ENCODE results near the gene TRDMT1. TPM values are rescaled to one million over a fixed set of nuclear protein-coding genes. Genes with fewer than 3 reads are reported as not detected.

Gene TRDMT1
- total RNA-seq, 1 donor from 2014 or later, result 16.2 TPM

- Histone ChIP-seq H3K9me3 (ENCODE audit: control insufficient read depth in 3 of 3, low read length in 3 of 3) (no peaks in the 10 kb centered on the region), H3K4me3 (ENCODE audit: low read length in 3 of 3) (no peak overlapping the region), H3K9ac (ENCODE audit: low read depth in 1 of 3, low read length in 3 of 3) (no peak overlapping the region), H3K27me3 (ENCODE audit: control insufficient read depth in 3 of 3, insufficient read depth in 3 of 3, low read length in 3 of 3) (no peaks in the 10 kb centered on the region), H3K4me1 (ENCODE audit: control insufficient read depth in 3 of 3, insufficient read depth in 3 of 3, low read length in 3 of 3) (no peaks in the 10 kb centered on the region), H3K27ac (ENCODE audit: low read depth, low read length) (no peak overlapping the region), H3K36me3 (ENCODE audit: control insufficient read depth in 3 of 3, insufficient read depth in 3 of 3, low read length in 3 of 3) (peaks cover 0 to 3% (median 3%) of the 10 kb centered on the region in 3 donors)
Measured at GRCh38 chr10:17166699-17167098, 34.8 kb downstream of the TRDMT1 start.

DNA sequence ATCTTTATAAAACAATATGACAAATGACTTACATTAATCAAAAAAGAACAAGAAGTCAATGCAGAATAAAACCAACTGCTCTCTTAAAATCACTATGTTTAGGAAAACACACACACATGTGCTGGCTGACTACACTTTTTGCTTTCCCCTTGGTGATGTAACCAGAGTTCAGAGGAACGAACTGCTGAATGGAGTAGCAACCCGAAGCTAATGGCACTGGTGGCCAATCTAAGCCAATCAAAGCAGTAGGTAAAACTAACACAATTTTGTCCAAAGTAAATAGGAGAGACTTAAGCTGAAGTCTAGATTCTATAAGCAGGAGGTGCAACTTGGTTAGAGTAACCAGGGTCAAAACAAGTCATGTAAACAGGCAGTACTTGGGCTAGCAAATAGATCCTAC lies 38.6 kb downstream of the TRDMT1 start:
- Histone ChIP-seq H3K4me1 (ENCODE audit: control insufficient read depth in 3 of 3, insufficient read depth in 3 of 3, low read length in 3 of 3) (no peaks in the 10 kb centered on the region), H3K4me3 (ENCODE audit: low read length in 3 of 3) (no peak overlapping the region), H3K27ac (ENCODE audit: low read depth, low read length) (no peak overlapping the region), H3K9me3 (ENCODE audit: control insufficient read depth in 3 of 3, low read length in 3 of 3) (no peaks in the 10 kb centered on the region), H3K27me3 (ENCODE audit: control insufficient read depth in 3 of 3, insufficient read depth in 3 of 3, low read length in 3 of 3) (no peaks in the 10 kb centered on the region), H3K36me3 (ENCODE audit: control insufficient read depth in 3 of 3, insufficient read depth in 3 of 3, low read length in 3 of 3) (no peaks in the 10 kb centered on the region), H3K9ac (ENCODE audit: low read depth in 1 of 3, low read length in 3 of 3) (no peak overlapping the region)

DNA sequence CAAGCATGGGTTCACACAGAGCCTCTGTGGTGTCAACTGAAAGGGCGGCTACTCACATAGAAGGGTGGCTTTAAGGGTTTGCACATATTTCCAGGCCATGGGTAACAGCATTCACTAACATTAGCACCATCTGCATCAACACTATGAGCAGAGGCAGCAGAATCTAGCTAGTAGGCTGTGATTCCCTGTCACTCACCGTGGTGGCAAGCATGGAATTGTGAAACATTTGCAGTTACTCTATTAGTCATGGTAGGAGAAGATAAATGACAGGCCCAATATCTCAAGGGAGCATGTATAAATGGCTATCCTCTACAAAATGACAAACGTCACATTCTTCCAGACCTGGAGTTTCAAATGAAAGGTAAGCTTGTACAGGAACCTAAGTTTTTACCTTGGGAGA lies 39.7 kb downstream of the TRDMT1 start:
- H3K9me3 ChIP-seq (ENCODE audit: control insufficient read depth in 3 of 3, low read length in 3 of 3), result no peaks in the 10 kb centered on the region
- no peaks in the 10 kb centered on the region for H3K27me3 ChIP-seq (ENCODE audit: control insufficient read depth in 3 of 3, insufficient read depth in 3 of 3, low read length in 3 of 3)
- no peak overlapping the region for H3K27ac ChIP-seq (ENCODE audit: low read depth, low read length)
- H3K4me1 ChIP-seq (ENCODE audit: control insufficient read depth in 3 of 3, insufficient read depth in 3 of 3, low read length in 3 of 3), result no peaks in the 10 kb centered on the region
- H3K36me3 ChIP-seq (ENCODE audit: control insufficient read depth in 3 of 3, insufficient read depth in 3 of 3, low read length in 3 of 3), result no peaks in the 10 kb centered on the region
- no peak overlapping the region for H3K4me3 ChIP-seq (ENCODE audit: low read length in 3 of 3)
- no peak overlapping the region for H3K9ac ChIP-seq (ENCODE audit: low read depth in 1 of 3, low read length in 3 of 3)

DNA sequence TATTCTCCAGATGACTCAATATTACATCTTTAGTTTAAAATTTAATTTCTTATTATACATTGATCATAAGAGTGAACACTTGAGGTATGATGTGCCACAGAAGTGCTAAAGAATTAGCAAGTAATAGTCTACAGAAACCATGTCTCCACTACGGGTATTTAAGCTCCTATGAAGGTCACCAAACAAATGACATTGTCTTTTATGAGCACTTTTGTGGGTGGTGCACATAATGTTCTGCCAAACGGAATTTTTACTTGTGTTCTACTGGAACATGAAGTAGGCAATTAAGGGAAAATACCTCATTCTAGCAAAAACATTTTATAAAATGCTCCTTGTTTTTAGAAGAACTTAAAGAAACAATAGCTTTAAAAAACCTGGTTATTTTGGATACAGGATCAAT lies 44.4 kb downstream of the TRDMT1 start:
- Histone ChIP-seq H3K9ac (ENCODE audit: low read depth in 1 of 3, low read length in 3 of 3) (no peak overlapping the region), H3K36me3 (ENCODE audit: control insufficient read depth in 3 of 3, insufficient read depth in 3 of 3, low read length in 3 of 3) (no peaks in the 10 kb centered on the region), H3K9me3 (ENCODE audit: control insufficient read depth in 3 of 3, low read length in 3 of 3) (no peaks in the 10 kb centered on the region), H3K4me1 (ENCODE audit: control insufficient read depth in 3 of 3, insufficient read depth in 3 of 3, low read length in 3 of 3) (no peaks in the 10 kb centered on the region), H3K27me3 (ENCODE audit: control insufficient read depth in 3 of 3, insufficient read depth in 3 of 3, low read length in 3 of 3) (no peaks in the 10 kb centered on the region), H3K4me3 (ENCODE audit: low read length in 3 of 3) (no peak overlapping the region), H3K27ac (ENCODE audit: low read depth, low read length) (no peak overlapping the region)

GRCh38 chr10:17155826-17156225 lies 45.6 kb downstream of the TRDMT1 start:
- Histone ChIP-seq H3K9ac (ENCODE audit: low read depth in 1 of 3, low read length in 3 of 3) (no peak overlapping the region), H3K4me1 (ENCODE audit: control insufficient read depth in 3 of 3, insufficient read depth in 3 of 3, low read length in 3 of 3) (no peaks in the 10 kb centered on the region), H3K4me3 (ENCODE audit: low read length in 3 of 3) (no peak overlapping the region), H3K9me3 (ENCODE audit: control insufficient read depth in 3 of 3, low read length in 3 of 3) (no peaks in the 10 kb centered on the region), H3K27ac (ENCODE audit: low read depth, low read length) (no peak overlapping the region), H3K27me3 (ENCODE audit: control insufficient read depth in 3 of 3, insufficient read depth in 3 of 3, low read length in 3 of 3) (no peaks in the 10 kb centered on the region), H3K36me3 (ENCODE audit: control insufficient read depth in 3 of 3, insufficient read depth in 3 of 3, low read length in 3 of 3) (no peaks in the 10 kb centered on the region)

GRCh38 chr10:17154116-17154515 lies 47.4 kb downstream of the TRDMT1 start:
- H3K9me3 ChIP-seq (ENCODE audit: control insufficient read depth in 3 of 3, low read length in 3 of 3), result no peaks in the 10 kb centered on the region
- H3K36me3 ChIP-seq (ENCODE audit: control insufficient read depth in 3 of 3, insufficient read depth in 3 of 3, low read length in 3 of 3), result no peaks in the 10 kb centered on the region
- H3K27me3 ChIP-seq (ENCODE audit: control insufficient read depth in 3 of 3, insufficient read depth in 3 of 3, low read length in 3 of 3), result no peaks in the 10 kb centered on the region
- H3K27ac ChIP-seq (ENCODE audit: low read depth, low read length), result no peak overlapping the region
- no peak overlapping the region for H3K9ac ChIP-seq (ENCODE audit: low read depth in 1 of 3, low read length in 3 of 3)
- H3K4me3 ChIP-seq (ENCODE audit: low read length in 3 of 3), result no peak overlapping the region
- H3K4me1 ChIP-seq (ENCODE audit: control insufficient read depth in 3 of 3, insufficient read depth in 3 of 3, low read length in 3 of 3), result no peaks in the 10 kb centered on the region

DNA sequence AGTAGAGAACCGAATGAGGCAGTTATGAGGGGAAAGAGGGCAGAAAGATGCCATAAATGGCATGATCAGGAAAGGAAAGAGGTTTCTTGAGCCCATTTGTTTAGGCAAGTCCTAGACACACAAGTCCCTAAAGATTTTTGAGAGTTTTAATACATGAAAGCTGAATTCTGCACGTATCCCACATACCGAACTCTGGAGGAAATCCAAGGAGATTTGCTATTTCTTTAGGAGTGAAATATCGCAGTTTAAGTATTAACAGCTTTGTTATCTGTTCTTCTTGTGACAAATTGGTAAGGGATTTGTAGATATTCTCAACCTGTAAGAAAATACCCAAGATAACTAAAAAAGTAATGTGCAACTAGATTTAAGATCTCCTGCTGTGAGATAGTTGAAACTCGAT lies 48.2 kb downstream of the TRDMT1 start:
- no peak overlapping the region for H3K9ac ChIP-seq (ENCODE audit: low read depth in 1 of 3, low read length in 3 of 3)
- no peak overlapping the region for H3K27ac ChIP-seq (ENCODE audit: low read depth, low read length)
- no peaks in the 10 kb centered on the region for H3K27me3 ChIP-seq (ENCODE audit: control insufficient read depth in 3 of 3, insufficient read depth in 3 of 3, low read length in 3 of 3)
- H3K9me3 ChIP-seq (ENCODE audit: control insufficient read depth in 3 of 3, low read length in 3 of 3), result no peaks in the 10 kb centered on the region
- H3K4me3 ChIP-seq (ENCODE audit: low read length in 3 of 3), result no peak overlapping the region
- no peaks in the 10 kb centered on the region for H3K4me1 ChIP-seq (ENCODE audit: control insufficient read depth in 3 of 3, insufficient read depth in 3 of 3, low read length in 3 of 3)
- no peaks in the 10 kb centered on the region for H3K36me3 ChIP-seq (ENCODE audit: control insufficient read depth in 3 of 3, insufficient read depth in 3 of 3, low read length in 3 of 3)

GRCh38 chr10:17151716-17152115 lies 49.8 kb downstream of the TRDMT1 start:
- Histone ChIP-seq H3K9ac (ENCODE audit: low read depth in 1 of 3, low read length in 3 of 3) (no peak overlapping the region), H3K36me3 (ENCODE audit: control insufficient read depth in 3 of 3, insufficient read depth in 3 of 3, low read length in 3 of 3) (no peaks in the 10 kb centered on the region), H3K27me3 (ENCODE audit: control insufficient read depth in 3 of 3, insufficient read depth in 3 of 3, low read length in 3 of 3) (no peaks in the 10 kb centered on the region), H3K4me1 (ENCODE audit: control insufficient read depth in 3 of 3, insufficient read depth in 3 of 3, low read length in 3 of 3) (no peaks in the 10 kb centered on the region), H3K27ac (ENCODE audit: low read depth, low read length) (no peak overlapping the region), H3K9me3 (ENCODE audit: control insufficient read depth in 3 of 3, low read length in 3 of 3) (no peaks in the 10 kb centered on the region), H3K4me3 (ENCODE audit: low read length in 3 of 3) (no peak overlapping the region)

DNA sequence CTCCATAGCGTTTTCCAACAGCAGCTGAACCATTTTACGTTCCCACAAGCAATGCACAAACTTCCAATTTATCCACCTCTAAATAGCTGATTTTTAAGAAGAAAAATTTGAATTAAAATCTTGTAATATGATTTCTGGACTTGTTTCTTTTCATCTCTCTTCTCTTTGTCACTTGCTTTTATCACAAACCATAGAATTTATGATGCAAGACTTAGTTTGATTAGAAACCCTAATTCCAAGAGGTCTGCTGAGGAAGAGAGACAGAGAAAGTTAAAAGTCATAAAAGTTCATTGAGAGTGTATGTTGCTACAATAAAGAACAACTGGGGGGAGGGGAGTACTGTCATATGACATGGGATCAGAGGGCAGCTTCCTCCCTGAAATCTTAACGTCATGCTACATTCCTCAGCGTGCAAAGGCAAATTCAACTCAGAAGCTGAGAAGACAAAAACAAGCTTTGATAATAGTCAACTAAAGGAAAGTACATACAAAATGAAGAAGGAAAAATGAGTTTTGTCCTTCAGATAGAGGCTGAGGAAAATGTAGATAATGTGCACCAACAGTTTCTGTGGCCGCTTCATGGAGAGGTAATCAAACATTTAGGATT lies 53.5 kb downstream of the TRDMT1 start:
- H3K9ac ChIP-seq (ENCODE audit: low read depth in 1 of 3, low read length in 3 of 3), result no peak overlapping the region
- H3K4me3 ChIP-seq (ENCODE audit: low read length in 3 of 3), result no peak overlapping the region
- H3K27ac ChIP-seq (ENCODE audit: low read depth, low read length), result no peak overlapping the region
- H3K9me3 ChIP-seq (ENCODE audit: control insufficient read depth in 3 of 3, low read length in 3 of 3), result no peaks in the 10 kb centered on the region
- no peaks in the 10 kb centered on the region for H3K27me3 ChIP-seq (ENCODE audit: control insufficient read depth in 3 of 3, insufficient read depth in 3 of 3, low read length in 3 of 3)
- H3K36me3 ChIP-seq (ENCODE audit: control insufficient read depth in 3 of 3, insufficient read depth in 3 of 3, low read length in 3 of 3), result no peaks in the 10 kb centered on the region
- no peaks in the 10 kb centered on the region for H3K4me1 ChIP-seq (ENCODE audit: control insufficient read depth in 3 of 3, insufficient read depth in 3 of 3, low read length in 3 of 3)

DNA sequence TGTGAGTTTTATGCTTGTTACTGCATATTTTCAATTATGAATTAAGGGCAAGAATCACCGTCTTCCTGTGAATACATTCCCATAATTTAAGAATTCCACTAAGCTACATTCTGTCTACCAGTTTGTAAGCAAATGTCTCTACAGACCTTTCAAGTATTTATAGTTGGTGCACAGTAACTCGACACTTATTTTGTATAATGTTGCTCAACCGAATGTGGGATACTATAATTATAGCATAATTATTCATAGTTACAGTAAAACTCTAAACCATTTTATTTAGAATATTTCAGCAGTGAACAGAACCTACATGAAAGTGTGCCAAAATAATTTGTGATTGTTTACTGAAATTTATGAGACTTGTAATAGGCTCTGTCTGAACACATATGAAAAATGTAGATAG lies 54.6 kb downstream of the TRDMT1 start:
- Histone ChIP-seq H3K36me3 (ENCODE audit: control insufficient read depth in 3 of 3, insufficient read depth in 3 of 3, low read length in 3 of 3) (no peaks in the 10 kb centered on the region), H3K27ac (ENCODE audit: low read depth, low read length) (no peak overlapping the region), H3K9ac (ENCODE audit: low read depth in 1 of 3, low read length in 3 of 3) (no peak overlapping the region), H3K27me3 (ENCODE audit: control insufficient read depth in 3 of 3, insufficient read depth in 3 of 3, low read length in 3 of 3) (no peaks in the 10 kb centered on the region), H3K4me3 (ENCODE audit: low read length in 3 of 3) (no peak overlapping the region), H3K9me3 (ENCODE audit: control insufficient read depth in 3 of 3, low read length in 3 of 3) (no peaks in the 10 kb centered on the region), H3K4me1 (ENCODE audit: control insufficient read depth in 3 of 3, insufficient read depth in 3 of 3, low read length in 3 of 3) (no peaks in the 10 kb centered on the region)

- H3K36me3 ChIP-seq (ENCODE audit: control insufficient read depth in 3 of 3, insufficient read depth in 3 of 3, low read length in 3 of 3), result no peaks in the 10 kb centered on the region
- H3K9me3 ChIP-seq (ENCODE audit: control insufficient read depth in 3 of 3, low read length in 3 of 3), result no peaks in the 10 kb centered on the region
- H3K27ac ChIP-seq (ENCODE audit: low read depth, low read length), result no peak overlapping the region
- H3K27me3 ChIP-seq (ENCODE audit: control insufficient read depth in 3 of 3, insufficient read depth in 3 of 3, low read length in 3 of 3), result no peaks in the 10 kb centered on the region
- no peaks in the 10 kb centered on the region for H3K4me1 ChIP-seq (ENCODE audit: control insufficient read depth in 3 of 3, insufficient read depth in 3 of 3, low read length in 3 of 3)
- H3K4me3 ChIP-seq (ENCODE audit: low read length in 3 of 3), result no peak overlapping the region
- H3K9ac ChIP-seq (ENCODE audit: low read depth in 1 of 3, low read length in 3 of 3), result no peak overlapping the region
Measured at GRCh38 chr10:17145239-17145638, 56.2 kb downstream of the TRDMT1 start.

Data from skeletal muscle tissue (tissue), 4 donors.